KOPT-K1 (cell line): ENCODE results near the gene PLXDC2.

ENCODE experiments used
- H3K27ac ChIP-seq: fragments of 200-600 bp; sonication (generic); 2 replicates; pipeline ENCODE4 v1.5.1; 2016; ENCODE audit warnings: antibody characterized with exemption, mild to moderate bottlenecking, low read depth, low read length; ENCODE audit not compliant: poor library complexity, severe bottlenecking
- H3K36me3 ChIP-seq: fragments of 200-600 bp; sonication (generic); 2 replicates; pipeline ENCODE4 v1.5.1; 2017; ENCODE audit warnings: antibody characterized with exemption, mild to moderate bottlenecking, low read length, moderate library complexity; ENCODE audit not compliant: insufficient read depth
- H3K9me3 ChIP-seq: fragments of 200-600 bp; sonication (generic); 2 replicates; pipeline ENCODE4 v1.5.1; 2017; ENCODE audit warnings: antibody characterized with exemption, low read length, mild to moderate bottlenecking; ENCODE audit not compliant: insufficient read depth, poor library complexity, severe bottlenecking

PLXDC2 gene

GRCh38 chr10:20085115-20085514, 268.9 kb downstream of the PLXDC2 start:
- no peaks in the 10 kb centered on the region for H3K36me3 ChIP-seq
- H3K27ac ChIP-seq: no peak overlapping the region
- no peaks in the 10 kb centered on the region for H3K9me3 ChIP-seq

DNA sequence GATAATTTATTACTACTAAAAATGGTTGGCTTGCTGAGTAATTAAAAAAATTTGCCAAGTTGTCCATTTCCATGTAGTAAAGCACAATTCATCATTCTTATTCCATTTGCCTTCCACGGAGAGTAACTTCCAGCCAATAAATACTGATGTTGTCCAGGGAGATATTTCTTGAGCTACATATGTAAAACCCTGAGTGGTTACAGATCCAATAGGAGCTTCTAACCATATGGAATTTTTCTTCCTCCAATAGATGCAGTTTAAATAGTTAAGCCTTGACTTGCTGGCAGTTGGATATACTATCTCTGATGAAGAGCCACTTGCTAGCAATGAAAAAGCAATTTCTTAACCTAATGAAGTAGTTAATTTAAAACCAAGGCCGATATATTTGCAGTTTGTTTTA, 271.1 kb downstream of the PLXDC2 start:
- Histone ChIP-seq H3K36me3 (no peaks in the 10 kb centered on the region), H3K27ac (no peak overlapping the region), H3K9me3 (no peaks in the 10 kb centered on the region)

DNA sequence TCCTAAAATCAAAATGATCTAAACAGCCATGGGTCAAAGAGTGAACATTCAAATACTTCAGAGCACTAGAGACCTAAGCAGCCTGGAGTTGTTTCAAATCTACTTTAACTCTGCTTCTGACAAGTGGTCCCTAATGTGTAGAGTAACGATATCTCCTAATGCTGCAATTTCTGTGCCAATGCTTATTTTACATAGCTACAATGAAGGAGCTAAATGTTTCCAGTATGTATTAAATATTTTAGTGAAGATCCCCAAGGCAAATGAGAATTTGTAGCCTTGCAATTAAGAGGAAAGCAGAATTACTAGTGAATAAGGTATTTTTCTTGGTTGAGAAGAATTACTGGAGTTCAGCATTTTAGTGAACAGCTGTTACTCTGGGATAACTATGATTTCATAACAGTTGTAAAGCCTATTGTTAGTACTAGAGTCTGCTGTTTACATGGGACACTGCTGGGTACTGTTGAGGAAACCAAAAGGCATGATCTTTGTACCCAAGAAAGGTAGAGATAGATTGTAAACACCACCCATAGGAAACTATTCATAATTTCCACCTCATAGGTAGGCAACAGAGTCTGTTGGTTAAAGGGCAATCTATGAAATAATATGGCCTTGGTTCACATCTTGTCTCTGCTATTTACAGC, 271.9 kb downstream of the PLXDC2 start:
- Histone ChIP-seq H3K27ac (no peak overlapping the region), H3K36me3 (no peaks in the 10 kb centered on the region), H3K9me3 (no peaks in the 10 kb centered on the region)

DNA sequence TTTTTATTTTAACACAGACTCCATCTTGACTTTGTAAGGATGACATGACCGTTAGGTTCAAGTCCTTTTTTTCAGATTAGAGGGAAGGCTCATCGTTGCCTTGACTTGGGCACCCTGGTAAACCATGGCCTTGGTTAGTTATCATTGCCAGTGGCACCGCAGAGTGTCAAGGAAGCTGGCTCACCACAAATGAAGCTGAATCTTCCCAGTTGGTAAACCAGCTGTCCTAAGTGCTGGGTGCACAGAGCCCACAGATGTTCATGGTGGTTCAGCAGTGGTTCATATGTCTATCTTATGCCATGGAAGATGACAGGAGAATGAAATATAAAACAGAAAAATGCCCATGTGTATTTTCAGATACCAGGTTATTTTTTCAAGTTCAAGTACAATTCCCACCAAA, 273.6 kb downstream of the PLXDC2 start:
- Histone ChIP-seq H3K36me3 (no peaks in the 10 kb centered on the region), H3K9me3 (no peaks in the 10 kb centered on the region)

DNA sequence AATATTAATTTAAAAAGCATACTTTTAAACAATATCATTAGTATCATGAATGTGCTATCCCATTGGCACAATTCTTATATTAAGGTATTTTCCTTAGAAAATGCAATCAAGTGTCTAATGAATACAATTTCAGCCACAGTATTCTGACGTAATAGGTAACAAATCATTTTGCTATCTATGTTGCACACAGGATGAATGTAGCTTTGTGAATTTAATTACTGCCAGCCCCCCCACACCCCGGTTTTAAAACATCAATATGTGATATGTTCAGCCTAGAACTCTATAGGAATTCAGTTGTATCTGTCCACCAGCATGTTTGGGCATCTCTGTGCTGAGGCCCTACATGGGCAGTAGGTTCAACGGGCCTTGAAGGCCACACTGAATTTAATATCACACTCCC, 274.6 kb downstream of the PLXDC2 start:
- no peaks in the 10 kb centered on the region for H3K36me3 ChIP-seq
- no peaks in the 10 kb centered on the region for H3K9me3 ChIP-seq
- H3K27ac ChIP-seq: no peak overlapping the region

More for the DNA sequence above, 273.6 kb downstream of the PLXDC2 start:
- H3K27ac ChIP-seq: no peak overlapping the region

GRCh38 chr10:20091698-20092097, 275.5 kb downstream of the PLXDC2 start:
- H3K36me3 ChIP-seq: no peaks in the 10 kb centered on the region
- no peaks in the 10 kb centered on the region for H3K9me3 ChIP-seq
- H3K27ac ChIP-seq: no peak overlapping the region

GRCh38 chr10:20093600-20093999, 277.4 kb downstream of the PLXDC2 start:
- Histone ChIP-seq H3K36me3 (no peaks in the 10 kb centered on the region), H3K27ac (no peak overlapping the region), H3K9me3 (no peaks in the 10 kb centered on the region)

DNA sequence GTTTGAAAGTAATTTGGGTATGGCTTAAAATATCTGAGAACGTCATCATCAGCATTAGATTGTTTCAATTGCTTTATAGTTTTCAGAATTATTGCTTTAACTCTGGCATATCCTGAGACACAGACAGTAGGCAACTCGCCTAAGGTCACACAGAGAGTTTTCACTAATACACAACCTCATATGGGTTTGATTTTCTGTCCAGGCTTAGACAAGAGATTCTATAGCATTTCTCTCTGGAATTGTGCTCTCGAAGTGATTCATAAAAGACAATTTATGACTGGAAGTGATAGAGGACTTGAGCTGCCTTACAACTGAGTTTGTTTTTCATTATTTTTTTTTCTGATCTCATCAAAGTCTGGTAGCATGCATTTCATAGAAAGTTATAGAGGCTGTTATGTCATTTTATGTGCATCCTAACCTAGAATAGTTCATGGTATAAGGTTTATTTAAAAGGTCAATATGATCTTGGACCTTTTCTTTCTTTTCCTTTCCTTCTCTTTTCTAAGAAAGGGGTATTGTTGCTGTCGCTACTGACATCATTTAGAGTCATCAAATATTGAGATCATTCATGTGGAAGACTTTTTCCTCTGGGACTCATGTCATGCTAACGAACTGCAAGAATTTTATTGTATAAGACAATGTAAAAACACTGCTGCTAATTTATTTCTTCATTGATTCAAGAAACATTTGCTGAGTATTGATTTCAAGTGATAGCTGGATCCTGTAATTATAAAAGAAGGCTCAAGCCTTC, 278.2 kb downstream of the PLXDC2 start:
- Histone ChIP-seq H3K9me3 (no peaks in the 10 kb centered on the region), H3K36me3 (no peaks in the 10 kb centered on the region), H3K27ac (no peak overlapping the region)

GRCh38 chr10:20100171-20100570, 283.9 kb downstream of the PLXDC2 start:
- Histone ChIP-seq H3K27ac (no peak overlapping the region), H3K36me3 (no peaks in the 10 kb centered on the region)

DNA sequence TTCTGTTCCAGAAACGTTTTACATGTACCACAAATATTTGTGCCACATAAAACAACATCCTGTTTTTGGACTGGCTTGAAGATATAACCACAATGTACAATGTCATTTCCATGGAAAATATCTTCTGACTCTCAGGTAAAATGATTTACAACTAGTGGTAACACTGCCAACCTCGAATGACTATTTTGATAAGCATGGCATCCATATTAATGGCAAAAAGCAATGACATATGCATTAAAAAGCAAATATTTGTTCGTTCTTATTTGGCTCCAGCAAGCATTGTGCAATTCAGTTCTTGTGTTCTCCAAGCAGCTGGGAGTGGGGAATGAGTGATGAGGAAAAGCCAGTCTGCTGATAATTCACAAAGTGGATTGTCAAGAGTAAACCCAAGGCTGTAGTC, 289.0 kb downstream of the PLXDC2 start:
- Histone ChIP-seq H3K36me3 (no peaks in the 10 kb centered on the region), H3K9me3 (no peaks in the 10 kb centered on the region), H3K27ac (no peak overlapping the region)

More at GRCh38 chr10:20100171-20100570, 283.9 kb downstream of the PLXDC2 start:
- H3K9me3 ChIP-seq: no peaks in the 10 kb centered on the region

DNA sequence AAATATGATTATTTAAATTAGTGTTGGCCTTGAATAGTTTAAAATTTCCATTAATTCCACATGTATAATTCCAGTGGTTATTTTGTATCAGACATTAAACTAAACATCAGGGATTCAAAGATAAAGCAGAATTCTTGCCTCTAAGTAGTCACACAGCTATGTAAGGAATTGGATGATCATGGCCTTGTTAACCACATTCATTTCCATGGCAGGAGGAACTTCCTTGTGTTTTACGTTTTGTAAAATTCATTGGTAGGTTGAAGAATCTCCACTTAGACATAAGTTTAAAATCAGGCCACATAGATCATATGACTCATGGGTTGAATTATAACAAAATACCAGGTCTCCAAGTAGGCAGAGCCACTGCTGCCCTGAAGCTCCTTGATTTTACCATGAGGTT, 289.7 kb downstream of the PLXDC2 start:
- Histone ChIP-seq H3K27ac (no peak overlapping the region), H3K36me3 (no peaks in the 10 kb centered on the region), H3K9me3 (no peaks in the 10 kb centered on the region)

DNA sequence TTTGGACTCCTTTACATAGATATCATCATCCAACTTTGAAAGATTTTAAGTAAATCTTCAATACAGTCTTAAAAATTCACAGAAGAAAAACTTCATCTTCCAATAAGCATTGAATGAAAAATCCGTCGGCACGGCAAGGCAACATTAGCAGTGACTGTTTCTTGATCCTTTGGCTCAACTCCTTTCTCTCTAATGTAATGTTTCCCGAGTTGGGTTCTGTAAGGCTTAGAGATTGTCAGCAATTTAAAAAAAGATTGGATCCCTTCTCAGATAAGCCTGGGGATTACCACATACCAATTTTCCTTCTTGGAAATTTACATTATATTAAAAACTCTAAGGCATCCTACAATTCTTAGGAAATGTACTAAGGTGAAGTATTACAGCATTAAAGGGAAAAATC, 291.8 kb downstream of the PLXDC2 start:
- H3K9me3 ChIP-seq: no peaks in the 10 kb centered on the region
- H3K36me3 ChIP-seq: no peaks in the 10 kb centered on the region
- H3K27ac ChIP-seq: no peak overlapping the region

DNA sequence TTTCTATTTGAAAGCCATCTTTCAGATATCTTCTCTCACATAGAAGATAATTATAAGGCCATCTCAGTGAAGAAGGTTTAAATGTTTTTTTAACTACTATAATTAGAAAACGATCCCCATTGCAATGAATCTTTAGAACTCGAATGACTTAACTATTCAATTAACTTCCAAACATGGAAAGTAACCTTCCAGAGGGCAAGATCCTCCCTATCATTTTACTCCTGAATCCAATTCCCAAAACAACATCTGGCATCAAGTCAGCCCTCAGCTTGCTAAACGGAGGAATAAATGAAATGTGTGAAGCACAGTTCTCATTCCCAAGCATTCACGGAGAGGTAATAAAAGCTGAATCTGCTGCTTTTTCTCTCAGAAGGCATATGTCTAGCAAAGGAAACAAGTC, 293.4 kb downstream of the PLXDC2 start:
- Histone ChIP-seq H3K27ac (no peak overlapping the region), H3K9me3 (no peaks in the 10 kb centered on the region), H3K36me3 (no peaks in the 10 kb centered on the region)

GRCh38 chr10:20110125-20111100, 294.2 kb downstream of the PLXDC2 start:
- H3K9me3 ChIP-seq: no peaks in the 10 kb centered on the region
- H3K27ac ChIP-seq: no peak overlapping the region
- no peaks in the 10 kb centered on the region for H3K36me3 ChIP-seq

DNA sequence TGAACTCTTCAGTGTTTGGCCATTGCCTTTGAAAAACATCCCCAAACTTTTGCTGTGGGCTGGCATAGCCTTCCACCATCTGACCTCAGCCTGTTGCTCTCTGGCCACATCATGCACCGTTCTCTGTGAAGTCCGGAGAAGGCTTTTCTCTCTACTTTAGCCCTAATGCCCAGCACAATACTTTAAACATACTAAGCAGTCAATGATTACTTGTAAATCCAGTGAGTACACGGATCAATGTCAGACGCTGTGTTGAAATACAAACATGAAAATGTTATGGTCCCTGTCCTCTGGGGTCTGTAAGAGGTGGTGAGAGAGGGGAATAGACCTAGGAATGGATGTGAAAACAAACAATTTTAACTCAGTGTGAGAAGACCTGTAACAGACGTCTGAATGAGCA, 297.9 kb downstream of the PLXDC2 start:
- no peak overlapping the region for H3K27ac ChIP-seq
- H3K36me3 ChIP-seq: no peaks in the 10 kb centered on the region

More for the DNA sequence above, 297.9 kb downstream of the PLXDC2 start:
- H3K9me3 ChIP-seq: no peaks in the 10 kb centered on the region
